Fibroblast of lung (primary cell): ENCODE data around the gene PHLDA2. TPM values are rescaled to one million over a fixed set of nuclear protein-coding genes. Genes with fewer than 3 reads are reported as not detected.

Experiments
- DNase-seq, 2 donors: peaks; one replicate each; pipeline versions ENCODE4 v3.0.0 to v3.0.0-alpha.2; 2010; ENCODE audit warnings: low read depth in 2 of 2
- H2AFZ ChIP-seq: 2 replicates; pipeline ENCODE4 v1.5.1; 2012; ENCODE audit warnings: low read length, control low read depth, inconsistent platforms
- H3K27ac ChIP-seq: 2 replicates; pipeline ENCODE4 v1.5.1; 2011; ENCODE audit warnings: low read length, control low read depth; ENCODE audit not compliant: insufficient read depth
- H3K27me3 ChIP-seq: 2 replicates; pipeline ENCODE4 v1.5.1; 2011; ENCODE audit warnings: mild to moderate bottlenecking, low read length; ENCODE audit not compliant: control insufficient read depth, insufficient read depth
- H3K36me3 ChIP-seq: 2 replicates; pipeline ENCODE4 v1.5.1; 2011; ENCODE audit warnings: low read length; ENCODE audit not compliant: control insufficient read depth, insufficient read depth
- H3K4me1 ChIP-seq: 2 replicates; pipeline ENCODE4 v1.5.1; 2011; ENCODE audit warnings: low read length; ENCODE audit not compliant: control insufficient read depth, insufficient read depth; ENCODE audit errors: extremely low read depth
- H3K4me2 ChIP-seq: 2 replicates; pipeline ENCODE4 v1.5.1; 2011; ENCODE audit warnings: low read length, control low read depth; ENCODE audit not compliant: insufficient read depth; ENCODE audit errors: extremely low read depth
- H3K4me3 ChIP-seq, 4 experiments: fragments of 200-600 bp in 1 of 4; sonication (generic) in 1 of 4; replicated peaks in 1 of 4; 2 replicates each; pipeline ENCODE4 v1.5.1; 2011 to 2016; ENCODE audit warnings: low read length in 4 of 4, low read depth in 3 of 4, mild to moderate bottlenecking in 3 of 4, control low read depth in 2 of 4, inconsistent platforms in 1 of 4, mixed read lengths in 1 of 4; ENCODE audit not compliant: insufficient read depth in 1 of 4; ENCODE audit errors: control extremely low read depth in 1 of 4
- H3K79me2 ChIP-seq: 2 replicates; pipeline ENCODE4 v1.5.1; 2012; ENCODE audit warnings: mild to moderate bottlenecking, low read length, inconsistent platforms; ENCODE audit not compliant: control insufficient read depth, insufficient read depth
- H3K9ac ChIP-seq: 2 replicates; pipeline ENCODE4 v1.5.1; 2011; ENCODE audit warnings: mild to moderate bottlenecking, low read length, control low read depth; ENCODE audit not compliant: insufficient read depth
- H3K9me3 ChIP-seq: 2 replicates; pipeline ENCODE4 v1.5.1; 2012; ENCODE audit warnings: low read depth, low read length; ENCODE audit not compliant: control insufficient read depth, insufficient read depth
- H4K20me1 ChIP-seq: 2 replicates; pipeline ENCODE4 v1.5.1; 2011; ENCODE audit warnings: low read length; ENCODE audit not compliant: control insufficient read depth, insufficient read depth; ENCODE audit errors: extremely low read depth
- EZH2 ChIP-seq: IDR thresholded peaks from 2 replicates; pipeline ENCODE4 v1.5.1; 2012; ENCODE audit warnings: low read length, control low read depth, mild to moderate bottlenecking; ENCODE audit errors: missing control alignments
- polyA plus RNA-seq, 2 donors: library from polyadenylated mRNA; depleted of rRNA in 1 of 2; stranded (reverse) in 1 of 2; unstranded in 1 of 2; fragments of >200 nt; gene quantifications; 2 replicates each; pipeline ENCODE4 v1.2.1, GENCODE V29; 2011 to 2012; ENCODE audit warnings: missing spikeins in 1 of 2
- total RNA-seq: library from RNA; depleted of rRNA; stranded (reverse); fragments of >200 nt; gene quantifications from 2 replicates; pipeline ENCODE4 v1.2.1, GENCODE V29; 2014
- TF ChIP-seq, protein P1 (sequence below), 2 donors: IDR thresholded peaks in 1 of 2; conservative IDR thresholded peaks in 1 of 2; 1 replicate in 1 of 2; 2 replicates in 1 of 2; pipeline ENCODE4 v1.5.1; 2011 to 2012; ENCODE audit warnings: low read length in 2 of 2, control low read depth in 1 of 2, inconsistent platforms in 1 of 2, low read depth in 1 of 2, mild to moderate bottlenecking in 1 of 2

The PHLDA2 gene
- total and polyA plus RNA-seq, 2 donors (not counting 1 experiment from before 2014, with no cell fraction given), result 6.8 to 16.2 TPM

DNA sequence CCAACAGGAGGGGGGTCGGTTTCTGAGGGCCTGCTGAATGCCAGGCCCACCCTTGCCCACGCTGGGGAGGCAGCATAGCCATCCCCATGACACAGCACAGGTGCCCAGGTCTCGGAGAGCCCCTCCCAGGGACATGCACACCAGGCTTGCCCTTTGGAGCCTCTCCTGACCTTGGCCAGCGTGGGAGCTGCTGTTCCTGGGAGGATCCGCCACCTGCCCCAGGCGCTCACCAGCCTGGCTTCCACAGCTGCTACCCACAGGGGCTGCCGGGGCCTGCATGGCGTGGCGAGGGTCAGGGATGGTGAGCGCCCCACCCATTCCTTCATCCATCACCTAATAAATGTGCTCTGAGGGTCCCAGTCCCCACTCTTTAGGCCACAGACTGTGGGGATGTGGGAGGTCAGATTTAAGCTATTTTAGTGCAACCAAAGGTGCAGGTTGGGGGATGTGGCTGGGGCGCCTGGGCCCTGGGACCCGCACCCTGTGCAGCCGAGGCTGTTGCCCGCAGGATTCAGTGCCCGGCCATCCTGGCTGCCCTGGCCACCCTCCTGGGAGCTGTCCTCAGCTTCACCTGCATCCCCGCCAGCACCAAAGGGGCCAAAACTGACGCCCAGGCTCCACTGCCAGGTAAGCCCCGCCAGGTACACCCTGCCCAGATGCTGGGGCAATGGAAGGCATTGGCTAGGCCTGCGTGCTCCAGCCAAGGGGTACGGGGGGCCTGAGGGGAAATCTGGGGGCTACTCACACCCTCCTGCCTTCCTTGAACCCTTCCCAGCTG is 12.9 kb downstream of the PHLDA2 start:
- H3K27me3 ChIP-seq, result no peaks in the 10 kb centered on the region
- no peaks in the 10 kb centered on the region for H3K79me2 ChIP-seq
- H3K4me2 ChIP-seq, result no peak overlapping the region
- no peaks in the 10 kb centered on the region for H4K20me1 ChIP-seq
- no peak overlapping the region for H3K4me3 ChIP-seq
- peaks cover 14% of the 10 kb centered on the region for H3K4me1 ChIP-seq
- no peaks in the 10 kb centered on the region for H3K36me3 ChIP-seq
- TF ChIP-seq EZH2, result no peak
- TF ChIP-seq, protein P1, sequence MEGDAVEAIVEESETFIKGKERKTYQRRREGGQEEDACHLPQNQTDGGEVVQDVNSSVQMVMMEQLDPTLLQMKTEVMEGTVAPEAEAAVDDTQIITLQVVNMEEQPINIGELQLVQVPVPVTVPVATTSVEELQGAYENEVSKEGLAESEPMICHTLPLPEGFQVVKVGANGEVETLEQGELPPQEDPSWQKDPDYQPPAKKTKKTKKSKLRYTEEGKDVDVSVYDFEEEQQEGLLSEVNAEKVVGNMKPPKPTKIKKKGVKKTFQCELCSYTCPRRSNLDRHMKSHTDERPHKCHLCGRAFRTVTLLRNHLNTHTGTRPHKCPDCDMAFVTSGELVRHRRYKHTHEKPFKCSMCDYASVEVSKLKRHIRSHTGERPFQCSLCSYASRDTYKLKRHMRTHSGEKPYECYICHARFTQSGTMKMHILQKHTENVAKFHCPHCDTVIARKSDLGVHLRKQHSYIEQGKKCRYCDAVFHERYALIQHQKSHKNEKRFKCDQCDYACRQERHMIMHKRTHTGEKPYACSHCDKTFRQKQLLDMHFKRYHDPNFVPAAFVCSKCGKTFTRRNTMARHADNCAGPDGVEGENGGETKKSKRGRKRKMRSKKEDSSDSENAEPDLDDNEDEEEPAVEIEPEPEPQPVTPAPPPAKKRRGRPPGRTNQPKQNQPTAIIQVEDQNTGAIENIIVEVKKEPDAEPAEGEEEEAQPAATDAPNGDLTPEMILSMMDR (conservative IDR thresholded peaks at IDR 0.05 in 1 of 2, IDR thresholded peaks at IDR 0.05 in 1 of 2; ENCODE audit: low read depth in 1 of 2, low read length in 2 of 2), result no peak
- DNase-seq, result no peak
- no peaks in the 10 kb centered on the region for H3K9me3 ChIP-seq
- no peak overlapping the region for H3K27ac ChIP-seq
- no peak overlapping the region for H2AFZ ChIP-seq
- H3K9ac ChIP-seq, result no peak overlapping the region

DNA sequence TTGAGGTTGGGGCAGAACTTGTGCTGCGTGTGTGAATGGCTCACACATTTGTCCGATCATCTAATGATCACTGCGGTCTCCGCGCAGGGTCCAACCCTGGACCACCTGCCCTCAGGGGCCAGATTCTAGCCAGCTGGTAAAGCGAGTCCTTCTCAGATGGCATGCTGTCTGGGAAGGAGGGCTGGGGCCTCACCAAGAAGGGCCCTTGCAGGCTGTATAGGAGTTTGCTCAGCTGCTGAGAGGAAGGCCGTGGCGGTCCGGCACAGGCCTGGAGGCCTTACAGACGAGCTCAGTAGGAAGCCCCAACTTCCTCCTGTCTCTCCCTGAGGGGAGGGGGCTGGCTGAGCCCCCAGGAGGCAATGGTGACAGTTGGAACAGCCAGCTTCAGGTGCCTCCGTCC is 13.7 kb downstream of the PHLDA2 start:
- Histone ChIP-seq H2AFZ (no peak overlapping the region), H3K27ac (no peak overlapping the region), H3K9ac (no peak overlapping the region), H3K4me2 (no peak overlapping the region), H3K4me1 (peaks cover 14% of the 10 kb centered on the region), H3K9me3 (no peaks in the 10 kb centered on the region), H3K36me3 (no peaks in the 10 kb centered on the region), H3K79me2 (no peaks in the 10 kb centered on the region), H3K27me3 (no peaks in the 10 kb centered on the region), H4K20me1 (no peaks in the 10 kb centered on the region), H3K4me3 (no peak overlapping the region)
- TF ChIP-seq, protein P1 (conservative IDR thresholded peaks at IDR 0.05 in 1 of 2, IDR thresholded peaks at IDR 0.05 in 1 of 2; ENCODE audit: low read depth in 1 of 2, low read length in 2 of 2), result no peak
- no peak for TF ChIP-seq EZH2
- no peak for DNase-seq

DNA sequence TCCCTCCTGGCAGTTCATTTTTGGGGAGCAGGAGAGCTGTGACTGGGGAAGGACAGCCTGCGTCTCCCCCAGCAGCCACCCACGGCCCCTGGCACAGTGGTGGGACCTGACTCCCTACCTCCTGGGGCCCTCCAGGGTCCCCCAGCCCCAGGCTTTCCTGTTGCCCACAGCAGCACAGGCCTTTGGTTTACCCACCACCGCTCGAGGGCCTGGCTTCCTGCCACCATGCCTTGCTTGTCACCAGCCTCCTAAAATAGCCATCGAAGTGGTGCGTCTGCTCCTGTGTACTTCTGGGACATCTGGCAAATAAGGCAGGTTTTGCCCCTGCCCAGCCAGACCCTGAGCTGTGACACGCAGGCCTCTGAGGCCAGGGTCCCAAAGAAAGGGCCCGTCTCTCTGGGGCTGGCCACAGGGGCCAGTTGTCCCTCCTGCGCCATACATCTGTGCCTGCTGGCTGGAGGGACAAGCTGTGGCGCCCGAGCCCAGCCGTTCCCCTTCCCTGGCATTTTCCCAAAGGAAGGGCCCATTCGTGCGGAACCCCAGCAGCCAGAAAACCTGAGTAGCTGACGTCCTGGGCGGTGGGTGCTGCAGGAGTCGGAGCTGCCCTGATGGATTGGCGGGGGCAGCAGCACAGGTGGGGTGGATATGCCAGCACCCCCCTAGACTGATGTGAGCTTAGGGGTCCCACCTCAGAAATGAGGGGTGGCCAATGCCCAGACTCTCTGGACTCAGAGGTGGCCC is 14.6 kb downstream of the PHLDA2 start:
- H3K27ac ChIP-seq, result no peak overlapping the region
- no peak overlapping the region for H3K9ac ChIP-seq

More for the DNA sequence above, 14.6 kb downstream of the PHLDA2 start:
- H2AFZ ChIP-seq, result no peak overlapping the region
- DNase-seq, result no peak
- H3K4me1 ChIP-seq, result peaks cover 14% of the 10 kb centered on the region
- no peaks in the 10 kb centered on the region for H3K36me3 ChIP-seq
- H3K27me3 ChIP-seq, result no peaks in the 10 kb centered on the region
- H4K20me1 ChIP-seq, result no peaks in the 10 kb centered on the region
- no peak overlapping the region for H3K4me3 ChIP-seq
- no peaks in the 10 kb centered on the region for H3K9me3 ChIP-seq
- no peaks in the 10 kb centered on the region for H3K79me2 ChIP-seq
- TF ChIP-seq EZH2, result no peak
- TF ChIP-seq, protein P1 (conservative IDR thresholded peaks at IDR 0.05 in 1 of 2, IDR thresholded peaks at IDR 0.05 in 1 of 2; ENCODE audit: low read depth in 1 of 2, low read length in 2 of 2), result no peak
- no peak overlapping the region for H3K4me2 ChIP-seq
